Measurements from ENCODE around the gene PCNX4.
A peak's percentile ranks its signal among the peaks of the same experiment; 100 is the strongest.

The PCNX4 gene

GRCh38 chr14:60163693-60164092, 72.0 kb downstream of the PCNX4 start:
- no peak for DNase-seq (ENCODE audit: extremely low read depth, low read depth)
- TF ChIP-seq CTCF (IDR thresholded peaks at IDR 0.05; ENCODE audit: low read depth, low read length): no peak

GRCh38 chr14:60164404-60164711, 72.6 kb downstream of the PCNX4 start:
- TF ChIP-seq CTCF (IDR thresholded peaks at IDR 0.05; ENCODE audit: low read depth, low read length): no peak
- no peak for DNase-seq (ENCODE audit: extremely low read depth, low read depth)

- TF ChIP-seq CTCF (IDR thresholded peaks at IDR 0.05; ENCODE audit: low read depth, low read length): peak; percentile 45
- peak; percentile 57 for DNase-seq (ENCODE audit: extremely low read depth, low read depth)
Observed at GRCh38 chr14:60164712-60165546, 73.2 kb downstream of the PCNX4 start, which contains the start of gene DHRS7. TSS of gene DHRS7 (minus strand) at chr14:60165398. CDS start at chr14:60165309, 89 bp downstream.

- DNase-seq (ENCODE audit: extremely low read depth, low read depth): no peak
- no peak for TF ChIP-seq CTCF (IDR thresholded peaks at IDR 0.05; ENCODE audit: low read depth, low read length)
Observed at GRCh38 chr14:60165547-60165876, 73.8 kb downstream of the PCNX4 start.

GRCh38 chr14:60166142-60166541, 74.4 kb downstream of the PCNX4 start:
- no peak for DNase-seq (ENCODE audit: extremely low read depth, low read depth)
- no peak for TF ChIP-seq CTCF (IDR thresholded peaks at IDR 0.05; ENCODE audit: low read depth, low read length)

- DNase-seq (ENCODE audit: extremely low read depth, low read depth): no peak
- no peak for TF ChIP-seq CTCF (IDR thresholded peaks at IDR 0.05; ENCODE audit: low read depth, low read length)
Observed at GRCh38 chr14:60169722-60170121, 78.0 kb downstream of the PCNX4 start.

- DNase-seq (ENCODE audit: extremely low read depth, low read depth): no peak
- TF ChIP-seq CTCF (IDR thresholded peaks at IDR 0.05; ENCODE audit: low read depth, low read length): no peak
Observed at GRCh38 chr14:60170948-60171347, 79.2 kb downstream of the PCNX4 start.

All from AG09319 (cell line).